GM13976 (cell line): ENCODE results near the gene DISC1.
A peak's percentile ranks its signal among the peaks of the same experiment; 100 is the strongest.
"Not testable (repeated sequence)": the region's sequence is repeated elsewhere in the genome, so short reads cannot be mapped to it uniquely, and the experiment has no call there.

Experiments used
- DNase-seq: peaks from one replicate; pipeline ENCODE4 v3.0.0; 2012; ENCODE audit warnings: low spot score
- CTCF ChIP-seq: IDR thresholded peaks from 2 replicates; pipeline ENCODE4 v1.5.1; 2012; ENCODE audit warnings: borderline replicate concordance, mild to moderate bottlenecking; ENCODE audit not compliant: insufficient read depth; ENCODE audit errors: extremely low read depth, missing control alignments, control extremely low read depth
- in situ Hi-C: fragments of 300-500 bp; cut with MboI; formaldehyde crosslinking; loops from one replicate; pipeline ENCODE4 v1.12.0; 2022; ENCODE audit warnings: low sequenced_read_pairs, mixed read lengths, inconsistent platforms; ENCODE audit not compliant: unreplicated experiment

DISC1 gene

GRCh38 chr1:231724041-231724440 lies 97.5 kb downstream of the DISC1 start:
- in situ Hi-C loops, result no loop called here
- no peak for TF ChIP-seq CTCF
- no peak for DNase-seq

- in situ Hi-C loops, result no loop called here
- peak; percentile 24 for TF ChIP-seq CTCF
- peak; percentile 30 for DNase-seq
Observed at GRCh38 chr1:231724876-231725647, 98.5 kb downstream of the DISC1 start.

GRCh38 chr1:231727171-231727570 lies 100.6 kb downstream of the DISC1 start:
- no peak for TF ChIP-seq CTCF
- DNase-seq, result no peak
- in situ Hi-C loops, result no loop called here

- in situ Hi-C loops, DNase-seq: not testable (repeated sequence)
Observed at GRCh38 chr1:231728987-231729386, 102.4 kb downstream of the DISC1 start.

GRCh38 chr1:231729544-231729943 lies 103.0 kb downstream of the DISC1 start:
- DNase-seq, result no peak
- in situ Hi-C loops, result no loop called here

GRCh38 chr1:231731268-231731667 lies 104.7 kb downstream of the DISC1 start:
- DNase-seq, result no peak
- no peak for TF ChIP-seq CTCF
- in situ Hi-C loops, result no loop called here

More at GRCh38 chr1:231729544-231729943, 103.0 kb downstream of the DISC1 start:
- TF ChIP-seq CTCF, result no peak

- DNase-seq, result no peak
- in situ Hi-C loops, result no loop called here
- no peak for TF ChIP-seq CTCF
Observed at GRCh38 chr1:231733063-231733462, 106.5 kb downstream of the DISC1 start.
